Activated CD8-positive, alpha-beta T cell treated with anti-CD3 and anti-CD28 coated beads for 36 hours (primary cell): ENCODE measurements around the gene NEB. TPM values are rescaled to one million over a fixed set of nuclear protein-coding genes. Genes with fewer than 3 reads are reported as not detected.
"Not testable (repeated sequence)": the region's sequence is repeated elsewhere in the genome, so short reads cannot be mapped to it uniquely, and the experiment has no call there.

ENCODE experiments used
- ATAC-seq: fragments of 200-7000 bp; cut with Tn5 transposase; one replicate; pipeline ENCODE4 v1.10.0; 2021; ENCODE audit warnings: mild to moderate bottlenecking, moderate library complexity
- CTCF ChIA-PET: fragments of 350-600 bp; sonication (Branson Sonifier 250); formaldehyde crosslinking; loops from one replicate; lab custom pipeline; 2021; ENCODE audit warnings: antibody characterized with exemption; lab: Charles Lee
- POLR2A ChIA-PET: fragments of 350-600 bp; sonication (Branson Sonifier 250); formaldehyde crosslinking; loops from one replicate; lab custom pipeline; 2021; ENCODE audit warnings: antibody characterized with exemption; lab: Charles Lee
- DNase-seq: peaks from one replicate; pipeline ENCODE4 v3.0.0-alpha.2; 2020
- H3K27ac Mint-ChIP-seq: one replicate; pipeline ENCODE4 v1.8.0; 2021; ENCODE audit warnings: mild to moderate bottlenecking, mixed read lengths
- H3K27me3 Mint-ChIP-seq: one replicate; pipeline ENCODE4 v1.8.0; 2021; ENCODE audit warnings: mixed read lengths
- H3K36me3 Mint-ChIP-seq: one replicate; pipeline ENCODE4 v1.8.0; 2021; ENCODE audit warnings: low read depth, mixed read lengths
- H3K4me1 Mint-ChIP-seq: one replicate; pipeline ENCODE4 v1.8.0; 2021; ENCODE audit warnings: low read depth, mixed read lengths
- H3K4me3 Mint-ChIP-seq: one replicate; pipeline ENCODE4 v1.8.0; 2021; ENCODE audit warnings: mild to moderate bottlenecking, moderate library complexity, mixed read lengths
- H3K9me3 Mint-ChIP-seq: one replicate; pipeline ENCODE4 v1.8.0; 2021; ENCODE audit warnings: mixed read lengths
- CTCF ChIP-seq: fragments of 200-600 bp; IDR thresholded peaks from one replicate; pipeline ENCODE4 v1.8.0; 2022; ENCODE audit warnings: antibody characterized with exemption, mild to moderate bottlenecking
- intact Hi-C: fragments of 100-400 bp; cut with micrococcal nuclease; formaldehyde crosslinking; loops from one replicate; pipeline ENCODE4 v1.10.0; 2022
- total RNA-seq, 2 experiments: library from RNA; stranded (reverse); gene quantifications; one replicate each; pipeline ENCODE4 v1.2.3, GENCODE V29; 2021

Gene NEB
- total RNA-seq, 2 experiments from 2014 or later = 0.18 to 0.34 TPM

GRCh38 chr2:151596903-151597608, 137.2 kb downstream of the NEB start:
- H3K36me3 Mint-ChIP-seq, DNase-seq, H3K4me1 Mint-ChIP-seq, H3K27me3 Mint-ChIP-seq, intact Hi-C loops, POLR2A ChIA-PET, ATAC-seq, H3K27ac Mint-ChIP-seq, H3K9me3 Mint-ChIP-seq, H3K4me3 Mint-ChIP-seq, CTCF ChIA-PET: not testable (repeated sequence)

GRCh38 chr2:151591908-151592255, 142.4 kb downstream of the NEB start:
- H3K36me3 Mint-ChIP-seq, H3K27me3 Mint-ChIP-seq, H3K4me1 Mint-ChIP-seq, H3K4me3 Mint-ChIP-seq, H3K27ac Mint-ChIP-seq, H3K9me3 Mint-ChIP-seq, intact Hi-C loops, POLR2A ChIA-PET, ATAC-seq, CTCF ChIA-PET, DNase-seq: not testable (repeated sequence)

GRCh38 chr2:151591250-151591907, 142.9 kb downstream of the NEB start:
- TF ChIP-seq CTCF = peak; percentile 65
- DNase-seq, POLR2A ChIA-PET, H3K36me3 Mint-ChIP-seq, H3K4me1 Mint-ChIP-seq, H3K9me3 Mint-ChIP-seq, H3K4me3 Mint-ChIP-seq, CTCF ChIA-PET, H3K27me3 Mint-ChIP-seq, H3K27ac Mint-ChIP-seq, intact Hi-C loops: not testable (repeated sequence)
- ATAC-seq = peak; percentile 85

GRCh38 chr2:151581300-151581699, 153.0 kb downstream of the NEB start:
- POLR2A ChIA-PET, CTCF ChIA-PET, ATAC-seq, H3K9me3 Mint-ChIP-seq, H3K36me3 Mint-ChIP-seq, intact Hi-C loops, H3K4me3 Mint-ChIP-seq, H3K4me1 Mint-ChIP-seq, H3K27me3 Mint-ChIP-seq, DNase-seq, H3K27ac Mint-ChIP-seq: not testable (repeated sequence)

GRCh38 chr2:151580697-151581096, 153.6 kb downstream of the NEB start:
- H3K27me3 Mint-ChIP-seq, DNase-seq, H3K4me1 Mint-ChIP-seq, POLR2A ChIA-PET, intact Hi-C loops, H3K36me3 Mint-ChIP-seq, H3K27ac Mint-ChIP-seq, H3K9me3 Mint-ChIP-seq, CTCF ChIA-PET, H3K4me3 Mint-ChIP-seq: not testable (repeated sequence)
- ATAC-seq = peak; percentile 77

- no peaks in the 10 kb centered on the region for H3K36me3 Mint-ChIP-seq
- POLR2A ChIA-PET = no interaction called here
- intact Hi-C loops = no loop called here
- ATAC-seq (no peak), DNase-seq (no peak)
- no peaks in the 10 kb centered on the region for H3K27me3 Mint-ChIP-seq
- CTCF ChIA-PET = no interaction called here
- no peaks in the 10 kb centered on the region for H3K4me1 Mint-ChIP-seq
- no peak overlapping the region for H3K27ac Mint-ChIP-seq
- H3K9me3 Mint-ChIP-seq = no peaks in the 10 kb centered on the region
- no peak for TF ChIP-seq CTCF
- H3K4me3 Mint-ChIP-seq = no peak overlapping the region
Observed at GRCh38 chr2:151577116-151577515, 157.2 kb downstream of the NEB start.

- no peak overlapping the region for H3K4me3 Mint-ChIP-seq
- ATAC-seq (no peak), DNase-seq (no peak)
- intact Hi-C loops = no loop called here
- ChIA-PET CTCF (no interaction called here), POLR2A (no interaction called here)
- H3K27me3 Mint-ChIP-seq = no peaks in the 10 kb centered on the region
- H3K4me1 Mint-ChIP-seq = no peaks in the 10 kb centered on the region
- H3K36me3 Mint-ChIP-seq = no peaks in the 10 kb centered on the region
- H3K9me3 Mint-ChIP-seq = no peaks in the 10 kb centered on the region
- TF ChIP-seq CTCF = no peak
- H3K27ac Mint-ChIP-seq = no peak overlapping the region
Observed at GRCh38 chr2:151576080-151576479, 158.2 kb downstream of the NEB start.
